Right cardiac atrium (tissue), 5 donors: Measurements from ENCODE around the gene EBF4. TPM values are rescaled to one million over a fixed set of nuclear protein-coding genes. Genes with fewer than 3 reads are reported as not detected.

Experiments
- ATAC-seq, 2 donors: fragments of 200-7000 bp; cut with Tn5 transposase; one replicate each; pipeline versions ENCODE4 v1.8.0 to v1.9.1; 2020; ENCODE audit warnings: moderate library complexity in 2 of 2, mild to moderate bottlenecking in 1 of 2
- DNase-seq, 3 donors: peaks; one replicate each; pipeline ENCODE4 v3.0.0-alpha.2; 2020
- H3K27ac ChIP-seq: one replicate; pipeline ENCODE4 v1.5.1; 2013; ENCODE audit warnings: mild to moderate bottlenecking, low read length, control low read depth, moderate library complexity
- H3K27me3 ChIP-seq: one replicate; pipeline ENCODE4 v1.6.1; 2013; ENCODE audit not compliant: control insufficient read depth, insufficient read depth
- H3K4me1 ChIP-seq: one replicate; pipeline ENCODE4 v1.6.1; 2013; ENCODE audit warnings: low read length; ENCODE audit not compliant: control insufficient read depth, insufficient read depth
- H3K4me3 ChIP-seq: one replicate; pipeline ENCODE4 v1.5.1; 2013; ENCODE audit warnings: low read length, control low read depth
- H3K9me3 ChIP-seq: one replicate; pipeline ENCODE4 v1.6.1; 2013; ENCODE audit warnings: low read length; ENCODE audit not compliant: control insufficient read depth
- WGBS: extraction: QIAGEN DNeasy Blood & Tissue Kit; methylation state at CpG from one replicate; pipeline ENCODE4 v1.1.7; 2013; 5-methylcytosine and 5-hydroxymethylcytosine counted together
- intact Hi-C, 4 donors: fragments of 100-400 bp; cut with DNase I; formaldehyde crosslinking; loops; one replicate each; pipeline versions ENCODE4 v1.11.0 to v1.14.0; 2022 to 2023
- polyA plus RNA-seq: library from polyadenylated mRNA; stranded (reverse); fragments of 200-250 nt; gene quantifications from one replicate; pipeline ENCODE4 v1.2.3, GENCODE V29; 2013
- total RNA-seq, 4 donors: library from RNA; stranded (reverse); fragmentation: NEBNext Ultra II Directional; extraction: Animal tissue kit (Norgen Biotek cat#: 25700); gene quantifications; one replicate each; pipeline ENCODE4 v1.2.1, GENCODE V29; 2021
- donor health status: healthy with polysubstance abuse.
- donor health status: DM: no; HTN: yes; CAD: no.
- donor health status: DM: no; HTN: no; CAD: no.
- donor health status: DM: no; HTN: yes; CAD: no; lungs with severe emphysema.
- donor health status: DM: yes; HTN: yes; CAD: no.

Gene EBF4
- total and polyA plus RNA-seq, 5 donors: 4.8 to 13.5 (median 10.0) TPM

GRCh38 chr20:2729791-2730190, 37.2 kb downstream of the EBF4 start:
- no peak overlapping the region for H3K4me3 ChIP-seq
- peaks cover 2% of the 10 kb centered on the region for H3K9me3 ChIP-seq
- DNase-seq (no peak), ATAC-seq (no peak)
- intact Hi-C loops: no loop called here
- H3K4me1 ChIP-seq: no peaks in the 10 kb centered on the region
- no peaks in the 10 kb centered on the region for H3K27me3 ChIP-seq
- no peak overlapping the region for H3K27ac ChIP-seq
- WGBS: 53% methylated on average over 1 of the region's 1 CpG

GRCh38 chr20:2734899-2735298, 42.3 kb downstream of the EBF4 start:
- WGBS: 94% methylated on average over 2 of the region's 2 CpGs
- ATAC-seq: no peak
- no peak overlapping the region for H3K4me3 ChIP-seq
- intact Hi-C loops: no loop called here
- no peak for DNase-seq
- no peak overlapping the region for H3K27ac ChIP-seq
- H3K27me3 ChIP-seq: no peaks in the 10 kb centered on the region
- no peaks in the 10 kb centered on the region for H3K4me1 ChIP-seq
- peaks cover 2% of the 10 kb centered on the region for H3K9me3 ChIP-seq

- no peak for DNase-seq
- intact Hi-C loops: no loop called here
- 97% methylated on average over 3 of the region's 3 CpGs for WGBS
These were observed 43.9 kb downstream of the EBF4 start for GRCh38 chr20:2736441-2736840.

GRCh38 chr20:2738331-2739041, 45.9 kb downstream of the EBF4 start:
- Histone ChIP-seq H3K9me3 (no peaks in the 10 kb centered on the region), H3K4me3 (no peak overlapping the region), H3K4me1 (no peaks in the 10 kb centered on the region), H3K27ac (no peak overlapping the region), H3K27me3 (no peaks in the 10 kb centered on the region)
- WGBS: 66% methylated on average over 8 of the region's 8 CpGs
- no peak for ATAC-seq
- intact Hi-C loops: no loop called here
- peak in 1 of 3 donors; percentile 25 for DNase-seq

More at GRCh38 chr20:2736441-2736840, 43.9 kb downstream of the EBF4 start:
- Histone ChIP-seq H3K4me1 (no peaks in the 10 kb centered on the region), H3K27ac (no peak overlapping the region), H3K4me3 (no peak overlapping the region), H3K27me3 (no peaks in the 10 kb centered on the region), H3K9me3 (peaks cover 2% of the 10 kb centered on the region)
- no peak for ATAC-seq

- ATAC-seq (no peak), DNase-seq (peak in 1 of 3 donors; percentile 21)
- intact Hi-C loops: no loop called here
- Histone ChIP-seq H3K27ac (no peak overlapping the region), H3K27me3 (no peaks in the 10 kb centered on the region), H3K9me3 (no peaks in the 10 kb centered on the region), H3K4me1 (no peaks in the 10 kb centered on the region), H3K4me3 (no peak overlapping the region)
- WGBS: 79% methylated on average over 8 of the region's 8 CpGs
These were observed 46.4 kb downstream of the EBF4 start for GRCh38 chr20:2739042-2739398.

GRCh38 chr20:2740702-2741101, 48.1 kb downstream of the EBF4 start:
- Histone ChIP-seq H3K27ac (no peak overlapping the region), H3K4me1 (no peaks in the 10 kb centered on the region), H3K27me3 (no peaks in the 10 kb centered on the region), H3K9me3 (no peaks in the 10 kb centered on the region), H3K4me3 (no peak overlapping the region)
- DNase-seq (no peak), ATAC-seq (no peak)
- WGBS: 70% methylated on average over 6 of the region's 6 CpGs
- intact Hi-C loops: no loop called here

- WGBS: 68% methylated on average over 3 of the region's 3 CpGs
- Histone ChIP-seq H3K27me3 (no peaks in the 10 kb centered on the region), H3K4me3 (no peak overlapping the region), H3K27ac (no peak overlapping the region), H3K4me1 (no peaks in the 10 kb centered on the region), H3K9me3 (no peaks in the 10 kb centered on the region)
- intact Hi-C loops: no loop called here
- ATAC-seq (no peak), DNase-seq (no peak)
These were observed 48.9 kb downstream of the EBF4 start for GRCh38 chr20:2741463-2741862.

- DNase-seq: no peak
These were observed 49.3 kb downstream of the EBF4 start for GRCh38 chr20:2741881-2742280.

GRCh38 chr20:2742431-2742830, 49.9 kb downstream of the EBF4 start:
- intact Hi-C loops: no loop called here
- no peaks in the 10 kb centered on the region for H3K4me1 ChIP-seq
- no peak for ATAC-seq
- no peak overlapping the region for H3K27ac ChIP-seq
- peak in 1 of 3 donors; percentile 9 for DNase-seq
- no peaks in the 10 kb centered on the region for H3K27me3 ChIP-seq
- H3K9me3 ChIP-seq: no peaks in the 10 kb centered on the region
- WGBS: 81% methylated on average over 2 of the region's 2 CpGs
- H3K4me3 ChIP-seq: no peak overlapping the region

More at GRCh38 chr20:2741881-2742280, 49.3 kb downstream of the EBF4 start:
- Histone ChIP-seq H3K9me3 (no peaks in the 10 kb centered on the region), H3K27me3 (no peaks in the 10 kb centered on the region), H3K27ac (no peak overlapping the region), H3K4me3 (no peak overlapping the region), H3K4me1 (no peaks in the 10 kb centered on the region)
- ATAC-seq: no peak
- intact Hi-C loops: no loop called here
- whole genome bisulfite sequencing: 86% methylated on average over 7 of the region's 7 CpGs

GRCh38 chr20:2742934-2743559, 50.5 kb downstream of the EBF4 start:
- no peak overlapping the region for H3K4me3 ChIP-seq
- ATAC-seq (peak; percentile 37 to 71), DNase-seq (peak; percentile 44 to 75 (median 68))
- H3K27me3 ChIP-seq: no peaks in the 10 kb centered on the region
- 12% methylated on average over 12 of the region's 12 CpGs for WGBS
- H3K27ac ChIP-seq: no peak overlapping the region
- intact Hi-C loops: no loop called here
- H3K9me3 ChIP-seq: no peaks in the 10 kb centered on the region
- no peaks in the 10 kb centered on the region for H3K4me1 ChIP-seq

GRCh38 chr20:2745060-2745910, 52.7 kb downstream of the EBF4 start:
- Histone ChIP-seq H3K27me3 (no peaks in the 10 kb centered on the region), H3K9me3 (no peaks in the 10 kb centered on the region), H3K4me3 (no peak overlapping the region), H3K4me1 (no peaks in the 10 kb centered on the region), H3K27ac (no peak overlapping the region)
- intact Hi-C loops: no loop called here
- WGBS: 79% methylated on average over 12 of the region's 12 CpGs
- no peak for ATAC-seq
- DNase-seq: no peak
